GM18873 (cell line): ENCODE data around the gene ACAD11.

Experiments
- ATAC-seq: cut with Tn5 transposase; IDR thresholded peaks from one replicate; pipeline ENCODE4 v1.9.1; 2021; ENCODE audit warnings: mild to moderate bottlenecking, moderate library complexity, moderate number of reproducible peaks; ENCODE audit not compliant: unreplicated experiment, low FRiP score

ACAD11 gene, protein sequence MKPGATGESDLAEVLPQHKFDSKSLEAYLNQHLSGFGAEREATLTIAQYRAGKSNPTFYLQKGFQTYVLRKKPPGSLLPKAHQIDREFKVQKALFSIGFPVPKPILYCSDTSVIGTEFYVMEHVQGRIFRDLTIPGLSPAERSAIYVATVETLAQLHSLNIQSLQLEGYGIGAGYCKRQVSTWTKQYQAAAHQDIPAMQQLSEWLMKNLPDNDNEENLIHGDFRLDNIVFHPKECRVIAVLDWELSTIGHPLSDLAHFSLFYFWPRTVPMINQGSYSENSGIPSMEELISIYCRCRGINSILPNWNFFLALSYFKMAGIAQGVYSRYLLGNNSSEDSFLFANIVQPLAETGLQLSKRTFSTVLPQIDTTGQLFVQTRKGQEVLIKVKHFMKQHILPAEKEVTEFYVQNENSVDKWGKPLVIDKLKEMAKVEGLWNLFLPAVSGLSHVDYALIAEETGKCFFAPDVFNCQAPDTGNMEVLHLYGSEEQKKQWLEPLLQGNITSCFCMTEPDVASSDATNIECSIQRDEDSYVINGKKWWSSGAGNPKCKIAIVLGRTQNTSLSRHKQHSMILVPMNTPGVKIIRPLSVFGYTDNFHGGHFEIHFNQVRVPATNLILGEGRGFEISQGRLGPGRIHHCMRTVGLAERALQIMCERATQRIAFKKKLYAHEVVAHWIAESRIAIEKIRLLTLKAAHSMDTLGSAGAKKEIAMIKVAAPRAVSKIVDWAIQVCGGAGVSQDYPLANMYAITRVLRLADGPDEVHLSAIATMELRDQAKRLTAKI

DNA sequence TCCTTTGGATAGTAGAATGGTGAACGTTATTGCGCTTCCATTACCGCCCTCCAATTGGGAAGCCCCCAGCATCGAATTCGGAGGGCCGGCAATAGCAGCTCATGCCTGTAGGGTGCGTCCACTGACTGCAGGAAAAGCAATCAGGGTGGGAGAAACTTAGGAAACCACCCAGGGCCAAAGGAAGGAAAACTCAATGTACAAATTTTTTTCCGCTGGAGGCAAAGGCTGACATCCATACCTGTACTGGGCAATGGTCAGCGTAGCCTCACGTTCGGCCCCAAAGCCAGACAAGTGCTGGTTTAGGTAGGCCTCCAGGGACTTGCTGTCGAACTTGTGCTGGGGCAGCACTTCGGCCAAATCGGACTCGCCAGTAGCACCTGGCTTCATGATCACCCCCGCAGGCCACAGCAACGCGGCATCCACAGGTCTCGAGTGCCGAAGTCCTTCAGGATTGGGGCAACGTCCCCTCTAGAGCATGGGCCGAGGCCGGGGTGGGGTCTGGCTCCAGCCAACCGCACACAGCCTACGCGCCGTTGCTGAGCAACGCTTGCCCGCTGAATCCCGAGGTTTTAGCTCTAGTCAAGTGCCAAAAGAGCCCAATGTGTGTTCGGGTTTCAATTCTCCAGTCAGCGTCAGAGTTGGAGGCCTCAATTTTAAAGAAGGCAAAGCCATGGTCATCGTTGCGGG, at the start of gene ACAD11:
TSS of gene ACAD11 (minus strand) at position 445 of the 687 bp plus-strand sequence. CDS start at position 387, 58 bp downstream.
- peak; percentile 46 for ATAC-seq

DNA sequence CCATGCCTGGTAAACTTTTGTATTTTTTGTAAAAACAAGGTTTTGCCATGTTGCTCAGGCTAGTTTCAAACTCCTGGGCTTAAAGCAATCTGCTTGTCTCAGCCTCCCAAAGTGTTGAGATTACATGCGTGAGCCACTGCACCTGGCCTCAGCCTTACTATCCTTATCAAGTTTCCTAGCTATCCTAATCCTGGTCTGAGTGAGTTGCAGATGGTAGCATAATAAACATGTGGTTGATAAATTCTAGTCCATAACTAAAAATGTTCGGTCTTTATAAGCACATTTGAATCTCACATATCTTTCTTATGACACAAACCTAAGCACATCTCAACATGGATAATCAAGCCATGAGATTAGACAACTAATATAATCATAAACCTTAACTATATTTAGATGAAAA, 44.1 kb upstream of the ACAD11 start:
- ATAC-seq = no peak

DNA sequence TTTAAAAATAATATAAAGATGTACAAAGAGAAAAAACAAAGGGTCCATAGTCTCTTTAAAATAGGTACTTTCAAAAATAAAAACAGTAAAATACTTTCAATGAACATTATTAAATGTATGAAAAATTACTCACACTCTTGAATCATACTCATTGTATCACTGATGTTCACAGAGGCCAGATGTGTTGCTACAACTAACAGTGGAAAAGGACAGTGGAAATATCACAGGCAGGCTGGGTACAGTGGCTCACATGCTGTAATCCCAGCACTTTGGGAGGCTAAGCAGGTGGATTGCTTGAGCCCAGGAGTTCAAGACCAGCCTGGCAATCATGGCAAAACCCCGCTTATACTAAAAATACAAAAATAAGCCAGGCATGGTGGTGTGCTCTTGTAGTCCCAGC, 35.8 kb upstream of the ACAD11 start:
- no peak for ATAC-seq

DNA sequence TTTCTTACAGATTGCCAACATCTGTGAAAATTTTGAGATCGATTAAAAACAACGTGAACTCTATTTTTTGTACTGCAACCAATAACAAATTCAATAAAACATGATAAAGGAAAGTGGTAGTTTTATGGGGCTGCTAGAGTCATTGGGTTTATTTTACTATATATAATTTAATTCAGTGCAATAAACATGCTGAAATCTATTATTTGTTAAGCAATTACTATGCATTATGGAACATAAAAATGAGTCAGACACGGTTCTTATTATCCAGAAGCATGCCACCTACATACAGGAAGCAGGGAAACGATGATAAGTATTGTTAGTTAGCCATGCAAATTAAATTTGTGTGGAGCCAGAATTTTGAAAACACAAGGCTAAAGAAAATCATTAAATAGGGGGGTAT, 35.4 kb upstream of the ACAD11 start:
- no peak for ATAC-seq

DNA sequence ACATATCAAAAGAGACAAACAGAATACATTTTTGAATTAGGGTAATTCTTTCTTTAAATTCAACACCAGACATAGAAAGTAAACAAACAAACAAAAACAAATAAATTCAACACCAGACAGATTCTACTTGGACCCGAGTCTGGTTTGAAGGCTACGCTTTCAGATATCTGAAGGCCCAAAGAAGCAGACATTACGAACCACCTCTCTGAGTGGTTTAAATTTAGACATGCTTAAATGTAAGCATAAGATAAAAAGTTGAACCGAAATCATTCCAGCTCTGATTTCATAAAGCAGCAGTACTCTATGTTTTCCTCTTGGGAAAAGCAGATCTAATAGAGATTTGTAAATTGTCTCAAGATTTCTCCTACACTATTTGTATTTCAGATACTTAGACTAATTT, 30.4 kb upstream of the ACAD11 start:
- ATAC-seq = no peak

DNA sequence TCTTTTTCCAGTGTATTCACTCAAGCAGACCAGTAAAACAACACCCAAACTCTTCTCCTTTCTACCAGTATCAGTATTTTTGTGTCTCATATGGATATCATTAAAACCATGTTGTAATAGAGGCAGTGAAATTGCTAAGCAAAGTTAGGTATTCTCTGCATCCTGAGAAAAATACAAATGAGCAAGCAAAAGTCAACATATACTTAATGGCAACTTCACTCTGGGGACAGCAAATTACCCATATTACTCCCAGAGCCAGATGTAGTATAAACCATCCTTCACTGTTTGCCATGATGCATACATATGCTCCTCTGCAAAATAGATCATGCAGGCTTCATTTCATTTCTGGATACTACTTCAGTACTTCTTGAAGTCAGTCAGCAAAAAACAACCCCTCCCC, 22.6 kb upstream of the ACAD11 start:
- no peak for ATAC-seq

DNA sequence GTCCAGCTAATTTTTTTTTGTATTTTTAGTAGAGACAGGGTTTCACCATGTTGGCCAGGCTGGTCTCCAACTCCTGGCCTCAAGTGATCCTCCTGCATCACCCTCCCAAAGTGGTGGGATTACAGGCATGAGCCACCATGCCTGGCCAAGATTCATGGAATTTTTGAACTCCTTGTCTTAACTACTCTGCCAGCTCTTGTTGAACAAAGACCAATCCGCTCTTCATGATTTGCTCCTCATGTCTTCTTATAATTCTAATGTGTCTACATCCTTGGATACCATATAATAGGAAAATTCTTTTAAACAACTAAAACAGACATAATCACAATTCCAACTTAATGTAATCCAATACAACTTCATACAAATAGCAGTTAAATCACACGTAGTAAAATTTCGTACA, 21.8 kb upstream of the ACAD11 start:
- no peak for ATAC-seq

DNA sequence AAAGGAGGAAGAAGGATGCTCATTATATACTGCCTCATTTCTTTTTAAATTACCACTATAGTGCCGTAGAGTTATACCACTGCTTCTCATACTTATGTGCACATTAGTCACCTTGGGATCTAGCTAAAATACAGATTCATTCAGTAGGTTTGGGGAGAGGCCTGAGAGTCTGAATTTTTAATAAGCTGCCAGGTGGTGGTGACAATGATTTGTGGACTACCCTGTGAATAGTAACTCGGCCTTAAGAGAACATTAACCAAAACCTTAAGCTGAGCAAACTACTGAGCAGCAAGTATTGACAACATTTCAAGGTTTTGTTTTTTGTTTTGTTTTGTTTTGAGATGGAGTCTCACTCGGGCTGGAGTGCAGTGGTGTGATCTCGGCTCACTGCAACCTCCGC, 20.3 kb upstream of the ACAD11 start:
- no peak for ATAC-seq

DNA sequence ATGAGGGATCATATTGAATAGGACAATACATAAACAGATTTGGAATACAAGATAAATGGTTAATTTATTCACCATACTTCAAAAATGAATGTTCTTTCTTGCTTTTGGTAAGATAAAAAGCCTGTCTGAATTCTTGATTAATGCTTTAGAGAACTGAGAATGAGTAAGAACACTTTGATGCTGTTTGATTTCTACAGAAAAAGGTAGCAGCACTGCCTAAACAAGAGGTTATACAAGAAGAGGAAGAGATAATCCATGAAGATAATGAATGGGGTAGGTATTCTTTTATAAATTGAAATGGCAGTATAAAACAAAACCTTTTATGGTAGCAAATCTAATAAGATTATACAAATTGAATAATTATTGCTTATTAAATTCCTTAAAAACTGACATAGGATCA, 15.8 kb upstream of the ACAD11 start:
- ATAC-seq = no peak

DNA sequence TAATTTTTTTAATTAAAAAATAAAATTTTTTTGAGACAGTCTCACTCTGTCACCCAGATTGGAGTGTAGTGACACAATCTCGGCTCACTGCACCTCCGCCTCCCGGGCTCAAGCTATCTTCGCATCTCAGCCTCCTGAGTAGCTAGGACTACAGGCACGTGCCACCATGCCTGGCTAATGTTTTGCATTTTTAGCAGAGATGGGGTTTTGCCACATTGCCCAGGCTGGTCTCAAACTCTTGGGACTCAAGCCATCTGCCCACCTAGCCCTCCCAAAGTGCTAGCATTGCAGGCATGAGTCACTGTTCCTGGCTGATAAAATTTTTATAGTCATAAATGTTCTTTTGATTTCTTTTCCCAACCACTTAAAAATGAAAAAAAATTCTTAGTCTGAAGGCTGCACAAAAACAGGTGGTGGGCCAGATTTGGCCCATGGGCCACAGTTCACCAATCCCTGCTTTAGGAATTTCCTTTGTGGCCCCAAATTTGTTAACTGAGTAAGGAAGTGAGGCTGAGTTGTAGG, 9.7 kb upstream of the ACAD11 start:
- no peak for ATAC-seq

DNA sequence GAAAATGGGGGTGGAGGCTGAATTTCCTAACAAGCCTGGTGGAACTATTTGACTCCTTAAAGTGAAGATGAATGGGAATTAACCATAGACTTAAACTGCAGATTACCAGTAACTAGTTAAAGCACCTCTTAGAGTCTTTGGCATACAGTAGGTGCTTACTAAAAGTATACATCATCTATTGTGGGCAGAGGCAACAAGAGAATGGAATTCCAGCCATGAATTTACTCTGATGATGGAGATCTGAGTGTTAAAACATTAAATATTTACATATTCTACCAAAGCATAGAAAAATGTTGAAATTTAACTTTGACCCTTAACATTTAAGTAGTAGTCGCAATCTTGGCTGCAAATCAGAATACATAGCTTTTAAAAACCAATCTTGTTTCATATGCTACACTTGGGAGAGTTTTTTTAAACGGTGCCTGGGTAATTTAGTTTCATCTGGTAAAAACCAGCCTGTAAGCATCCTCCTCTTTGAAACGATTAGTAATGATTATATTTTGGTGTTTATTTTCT, 5.7 kb upstream of the ACAD11 start:
- ATAC-seq = no peak

DNA sequence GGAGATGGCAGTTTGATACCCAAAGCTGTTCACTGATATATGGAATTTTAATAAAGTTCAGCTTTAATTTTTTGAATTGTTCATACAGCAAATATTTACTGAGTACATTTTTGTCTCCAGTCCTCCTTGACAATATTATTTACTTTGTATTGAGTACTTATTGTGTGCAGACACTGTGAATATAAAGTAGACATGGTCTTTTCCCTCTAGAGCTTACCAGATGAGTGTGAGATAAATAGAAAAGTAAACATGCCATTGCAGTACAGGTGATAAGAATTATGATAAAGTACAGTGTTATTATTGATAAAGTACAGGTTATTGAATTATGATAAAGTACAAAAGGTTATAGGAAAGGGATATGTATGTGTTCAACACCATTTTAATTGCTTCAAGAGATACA, 2.6 kb upstream of the ACAD11 start:
- no peak for ATAC-seq

DNA sequence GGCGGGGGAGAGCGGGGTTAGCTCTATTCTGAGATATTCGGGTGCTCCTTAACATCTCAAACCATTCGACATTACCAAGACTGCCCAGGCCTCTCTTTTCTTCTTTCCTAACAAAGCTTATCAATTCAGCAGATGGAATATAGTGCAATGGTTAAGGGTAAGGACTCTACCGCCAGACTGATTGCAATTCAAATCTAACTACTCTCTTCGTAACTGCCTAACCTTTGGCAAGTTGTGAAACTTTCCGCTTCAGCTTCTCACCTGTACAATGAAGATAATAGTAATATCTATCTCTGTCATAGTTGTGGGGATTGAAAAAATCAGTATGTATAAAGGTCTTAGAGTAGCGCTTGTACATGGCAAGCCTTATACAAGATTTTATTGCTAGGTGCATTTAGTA, 1.5 kb upstream of the ACAD11 start:
- no peak for ATAC-seq

DNA sequence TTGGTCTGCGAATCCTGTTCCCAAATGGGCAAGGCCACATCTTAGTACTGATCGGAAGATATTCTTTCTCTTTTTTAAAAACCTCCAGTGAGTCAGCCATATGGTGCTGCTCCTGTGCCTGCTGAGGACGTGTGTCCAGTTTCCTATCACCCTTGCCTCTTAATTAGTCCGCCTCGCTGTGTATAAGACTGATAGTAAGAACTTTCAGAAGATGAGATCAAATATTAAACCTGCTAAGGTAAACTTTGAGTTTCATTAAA, 1.1 kb upstream of the ACAD11 start:
- no peak for ATAC-seq

DNA sequence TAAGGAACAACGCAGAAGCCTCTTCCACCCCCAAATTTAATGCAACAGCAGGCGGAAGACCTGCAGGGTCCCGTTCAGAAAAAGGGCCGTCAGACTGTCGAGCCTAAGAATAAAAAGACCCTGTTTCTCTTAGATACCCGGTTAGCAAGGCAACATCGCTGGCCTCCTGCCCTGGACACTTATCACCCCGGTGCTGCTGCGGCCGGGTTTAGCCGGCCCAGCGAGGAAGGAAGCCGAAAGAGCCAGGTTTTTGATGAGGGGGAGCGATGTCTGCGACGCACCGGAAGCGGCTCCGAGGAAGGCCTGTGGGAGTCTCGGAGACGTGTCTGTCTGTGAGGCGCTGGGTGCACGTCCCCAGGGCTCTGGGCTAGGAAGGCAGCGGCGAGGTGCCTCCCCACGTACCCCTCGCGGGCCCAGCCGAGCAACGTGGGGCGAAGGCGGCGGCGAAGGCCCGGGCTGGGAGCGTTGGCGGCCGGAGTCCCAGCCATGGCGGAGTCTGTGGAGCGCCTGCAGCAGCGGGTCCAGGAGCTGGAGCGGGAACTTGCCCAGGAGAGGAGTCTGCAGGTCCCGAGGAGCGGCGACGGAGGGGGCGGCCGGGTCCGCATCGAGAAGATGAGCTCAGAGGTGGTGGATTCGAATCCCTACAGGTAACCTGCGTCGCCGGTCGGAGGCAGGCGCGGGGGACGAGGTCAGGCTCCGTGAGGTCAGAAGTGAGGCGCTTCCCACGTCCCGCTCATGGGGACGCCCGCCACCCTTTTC, 622 bp upstream of the ACAD11 start, which contains the start of gene UBA5:
TSS of gene UBA5 (plus strand) at position 278 of the 759 bp plus-strand sequence. CDS start at position 487, 209 bp downstream.
- peak; percentile 50 for ATAC-seq

DNA sequence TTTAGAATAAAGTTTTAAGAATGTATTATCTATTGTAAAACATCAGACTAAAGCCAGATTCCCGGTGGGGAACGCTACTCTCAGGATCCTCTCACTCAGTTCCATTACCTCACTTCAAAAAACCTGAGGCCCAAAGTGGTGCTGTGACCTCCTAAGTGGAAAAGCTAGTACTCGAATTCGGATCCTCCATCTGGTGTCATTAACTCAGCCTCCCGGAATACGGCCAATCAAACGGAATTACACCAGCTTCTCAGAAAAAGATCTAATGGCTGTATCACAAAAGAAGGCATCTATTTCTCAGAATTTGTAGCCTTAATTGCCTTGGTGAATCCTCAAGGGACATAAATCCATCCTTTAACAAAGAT, 627 bp downstream of the ACAD11 start:
- no peak for ATAC-seq

DNA sequence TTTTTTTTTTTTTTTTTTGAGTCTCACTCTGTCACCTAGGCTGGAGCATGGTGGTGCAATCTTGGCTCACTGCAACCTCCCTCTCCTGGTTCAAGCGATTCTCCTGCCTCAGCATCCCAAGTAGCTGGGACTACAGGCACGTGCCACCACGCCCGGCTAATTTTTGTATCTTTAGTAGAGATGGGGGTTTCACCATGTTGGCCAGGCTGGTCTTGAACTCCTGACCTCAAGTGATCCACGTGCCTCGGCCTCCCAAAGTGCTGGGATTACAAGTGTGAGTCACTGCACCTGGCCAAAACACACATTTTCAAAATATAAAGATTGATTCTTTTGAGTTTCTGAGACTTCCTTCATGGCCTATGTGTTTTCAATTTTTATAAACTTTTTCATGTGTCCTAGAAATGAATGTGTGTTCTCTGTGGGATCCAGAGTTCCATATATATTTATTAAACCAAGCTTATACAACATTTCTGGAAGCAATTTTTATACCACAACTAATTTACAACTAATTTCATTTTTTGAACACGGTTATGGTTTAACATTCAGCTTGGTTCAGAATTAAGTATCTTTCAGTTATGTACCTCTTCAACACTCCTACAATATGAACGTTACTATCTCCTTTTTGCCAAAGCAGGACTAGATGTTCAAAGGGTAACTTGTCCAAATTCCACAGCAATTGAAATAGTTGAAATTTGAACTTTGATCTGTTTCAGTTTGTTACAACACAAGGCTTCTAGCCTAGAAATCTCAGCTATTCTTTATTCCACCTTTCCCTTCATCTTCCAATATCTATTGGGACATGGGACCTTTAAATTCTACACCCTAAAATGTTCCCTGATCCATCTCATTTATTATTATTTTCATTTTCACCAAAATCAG, 1.5 kb downstream of the ACAD11 start:
- ATAC-seq = no peak

DNA sequence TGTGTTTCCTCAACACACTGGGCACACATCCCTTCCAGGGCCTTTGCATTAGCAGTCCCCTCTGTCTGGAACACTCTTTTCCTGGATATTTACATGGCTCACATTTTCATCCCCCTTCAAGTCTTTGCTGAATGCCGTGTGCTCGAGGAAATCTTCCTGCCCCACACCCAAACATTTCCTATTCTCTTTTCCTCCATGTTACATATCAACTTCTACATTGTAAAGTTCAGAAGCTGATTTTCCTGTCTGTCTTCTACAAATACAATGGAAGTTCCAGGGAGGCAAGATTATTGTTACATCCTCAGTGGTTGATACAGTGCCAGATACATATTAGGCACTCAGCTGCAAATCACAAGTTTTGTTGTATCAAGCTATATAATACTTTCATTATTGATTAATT, 4.1 kb downstream of the ACAD11 start:
- no peak for ATAC-seq

DNA sequence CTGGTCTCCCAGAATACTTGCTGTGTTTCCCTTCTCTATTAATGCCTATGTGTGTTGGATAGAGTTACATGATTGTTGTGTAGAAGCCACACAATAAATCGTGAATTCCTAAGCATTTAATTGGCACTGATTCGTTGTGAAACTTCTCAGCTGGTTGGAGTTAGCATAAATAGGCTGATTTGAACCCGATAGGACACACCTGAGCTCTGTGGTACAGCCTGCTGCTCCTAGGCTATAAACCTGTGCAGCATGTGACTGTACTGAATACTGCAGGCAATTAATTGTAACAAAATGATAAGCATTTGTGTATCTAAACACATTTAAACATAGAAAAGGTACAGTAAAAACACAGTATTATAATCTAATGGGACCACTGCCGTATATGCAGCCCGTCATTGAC, 4.9 kb downstream of the ACAD11 start:
- ATAC-seq = no peak
